Measurements from ENCODE around the gene GCHFR.
A peak's percentile ranks its signal among the peaks of the same experiment; 100 is the strongest.

The GCHFR gene

GRCh38 chr15:40806672-40807027 lies 42.8 kb downstream of the GCHFR start:
- no peaks in the 10 kb centered on the region for H3F3A ChIP-seq (ENCODE audit: control insufficient read depth, insufficient read depth)
- peak overlapping the region; percentile 97 for H3K4me2 ChIP-seq (ENCODE audit: low read length)
- H4K20me1 ChIP-seq (ENCODE audit: control insufficient read depth, insufficient read depth, low read depth, low read length) = no peaks in the 10 kb centered on the region
- TF ChIP-seq EZH2phosphoT487 (IDR thresholded peaks at IDR 0.05; ENCODE audit: borderline replicate concordance, low read length) = no peak
- no peaks in the 10 kb centered on the region for H3K9me2 ChIP-seq (replicated peaks; ENCODE audit: control insufficient read depth, low read length)
- no peaks in the 10 kb centered on the region for H3K9me3 ChIP-seq (ENCODE audit: control insufficient read depth, insufficient read depth, low read length)
- H3K79me2 ChIP-seq (ENCODE audit: control insufficient read depth, low read length) = peaks cover 38% of the 10 kb centered on the region
- H3K4me1 ChIP-seq (ENCODE audit: control insufficient read depth, low read length) = peaks cover 23% of the 10 kb centered on the region
- H3K27me3 ChIP-seq (ENCODE audit: control insufficient read depth, low read length) = no peaks in the 10 kb centered on the region
- H3K27ac ChIP-seq (ENCODE audit: low read depth, low read length) = peak overlapping the region; percentile 83
- peak overlapping the region; percentile 92 for H3K4me3 ChIP-seq (ENCODE audit: low read length)
- peaks cover 12% of the 10 kb centered on the region for H3K36me3 ChIP-seq (ENCODE audit: control insufficient read depth, low read length)

- Histone ChIP-seq H3K4me1 (ENCODE audit: control insufficient read depth, low read length) (peaks cover 23% of the 10 kb centered on the region), H3K9me3 (ENCODE audit: control insufficient read depth, insufficient read depth, low read length) (no peaks in the 10 kb centered on the region), H3K27ac (ENCODE audit: low read depth, low read length) (peak within 1 kb of the TSS; percentile 83), H3F3A (ENCODE audit: control insufficient read depth, insufficient read depth) (no peaks in the 10 kb centered on the region), H3K27me3 (ENCODE audit: control insufficient read depth, low read length) (no peaks in the 10 kb centered on the region), H3K79me2 (ENCODE audit: control insufficient read depth, low read length) (peaks cover 38% of the 10 kb centered on the region), H4K20me1 (ENCODE audit: control insufficient read depth, insufficient read depth, low read depth, low read length) (no peaks in the 10 kb centered on the region), H3K9me2 (replicated peaks; ENCODE audit: control insufficient read depth, low read length) (no peaks in the 10 kb centered on the region), H3K4me2 (ENCODE audit: low read length) (peak within 1 kb of the TSS; percentile 97), H3K4me3 (ENCODE audit: low read length) (peak within 1 kb of the TSS; percentile 92), H3K36me3 (ENCODE audit: control insufficient read depth, low read length) (peaks cover 15% of the 10 kb centered on the region)
- peak; percentile 19 for TF ChIP-seq CTCF (IDR thresholded peaks at IDR 0.05; ENCODE audit: low read depth, low read length, poor library complexity, severe bottlenecking)
- no peak for TF ChIP-seq EZH2phosphoT487 (IDR thresholded peaks at IDR 0.05; ENCODE audit: borderline replicate concordance, low read length)
These were observed 43.4 kb downstream of the GCHFR start, which contains the start of the genes DNAJC17 and ZFYVE19 for GRCh38 chr15:40807028-40807887. Gene DNAJC17 (minus strand): TSS chr15:40807473. CDS start chr15:40807446, 27 bp downstream. Gene ZFYVE19 (plus strand): TSS chr15:40807089. CDS start chr15:40807590, 501 bp downstream.

- Histone ChIP-seq H3K79me2 (ENCODE audit: control insufficient read depth, low read length) (peaks cover 33% of the 10 kb centered on the region), H3K4me1 (ENCODE audit: control insufficient read depth, low read length) (peaks cover 23% of the 10 kb centered on the region), H3K4me2 (ENCODE audit: low read length) (peak overlapping the region; percentile 97), H3K4me3 (ENCODE audit: low read length) (peak overlapping the region; percentile 92), H3K36me3 (ENCODE audit: control insufficient read depth, low read length) (peaks cover 17% of the 10 kb centered on the region), H3F3A (ENCODE audit: control insufficient read depth, insufficient read depth) (no peaks in the 10 kb centered on the region), H3K27ac (ENCODE audit: low read depth, low read length) (no peak overlapping the region), H3K27me3 (ENCODE audit: control insufficient read depth, low read length) (no peaks in the 10 kb centered on the region), H3K9me3 (ENCODE audit: control insufficient read depth, insufficient read depth, low read length) (no peaks in the 10 kb centered on the region), H3K9me2 (replicated peaks; ENCODE audit: control insufficient read depth, low read length) (no peaks in the 10 kb centered on the region), H4K20me1 (ENCODE audit: control insufficient read depth, insufficient read depth, low read depth, low read length) (no peaks in the 10 kb centered on the region)
- TF ChIP-seq EZH2phosphoT487 (IDR thresholded peaks at IDR 0.05; ENCODE audit: borderline replicate concordance, low read length) (no peak), CTCF (IDR thresholded peaks at IDR 0.05; ENCODE audit: low read depth, low read length, poor library complexity, severe bottlenecking) (no peak)
These were observed 44.1 kb downstream of the GCHFR start for GRCh38 chr15:40807888-40808461.
